Measurements from ENCODE around the gene CST5.
"Not testable (repeated sequence)": the region's sequence is repeated elsewhere in the genome, so short reads cannot be mapped to it uniquely, and the experiment has no call there.

The CST5 gene
- total RNA-seq, result 0 reads per million in 2 donors

- no peak for DNase-seq
These were observed at the start of gene CST5 for GRCh38 chr20:23879328-23879798. CST5 (minus strand) TSS chr20:23879748; CDS start chr20:23879676, 72 bp downstream.

GRCh38 chr20:23928788-23929187 lies 49.2 kb upstream of the CST5 start:
- DNase-seq, result peak; percentile 21

- DNase-seq, result no peak
These were observed 48.8 kb upstream of the CST5 start for GRCh38 chr20:23928353-23928752.

GRCh38 chr20:23926944-23927872 lies 47.7 kb upstream of the CST5 start:
- DNase-seq, result no peak

GRCh38 chr20:23926526-23926880 lies 47.0 kb upstream of the CST5 start:
- DNase-seq, result no peak

GRCh38 chr20:23925789-23926525 lies 46.4 kb upstream of the CST5 start:
- no peak for DNase-seq

GRCh38 chr20:23924751-23925150 lies 45.2 kb upstream of the CST5 start:
- DNase-seq, result no peak

GRCh38 chr20:23923891-23924435 lies 44.4 kb upstream of the CST5 start:
- no peak for DNase-seq

- no peak for DNase-seq
These were observed 43.8 kb upstream of the CST5 start for GRCh38 chr20:23923311-23923710.

GRCh38 chr20:23920408-23921325 lies 41.1 kb upstream of the CST5 start:
- DNase-seq, result no peak

- DNase-seq, result no peak
These were observed 39.3 kb upstream of the CST5 start for GRCh38 chr20:23918896-23919295.

- no peak for DNase-seq
These were observed 38.7 kb upstream of the CST5 start for GRCh38 chr20:23918101-23918862.

GRCh38 chr20:23917024-23917725 lies 37.6 kb upstream of the CST5 start:
- DNase-seq, result no peak

- DNase-seq, result no peak
These were observed 36.3 kb upstream of the CST5 start for GRCh38 chr20:23915844-23916243.

- not testable (repeated sequence) for DNase-seq
These were observed 34.9 kb upstream of the CST5 start for GRCh38 chr20:23914469-23914868.

GRCh38 chr20:23910210-23910609 lies 30.7 kb upstream of the CST5 start:
- no peak for DNase-seq

- DNase-seq, result no peak
These were observed 29.8 kb upstream of the CST5 start for GRCh38 chr20:23909390-23909789.

GRCh38 chr20:23907579-23907978 lies 28.0 kb upstream of the CST5 start:
- no peak for DNase-seq

- not testable (repeated sequence) for DNase-seq
These were observed 22.8 kb upstream of the CST5 start for GRCh38 chr20:23902396-23902795.

- not testable (repeated sequence) for DNase-seq
These were observed 11.3 kb upstream of the CST5 start for GRCh38 chr20:23890867-23891266.

- DNase-seq, result peak; percentile 52
These were observed 10.2 kb upstream of the CST5 start for GRCh38 chr20:23889775-23890187.
